A549 (cell line): Measurements from ENCODE around the gene GPX5. TPM values are rescaled to one million over a fixed set of nuclear protein-coding genes. Genes with fewer than 3 reads are reported as not detected.

Source experiments
- ATAC-seq, 2 experiments: fragments of 200-7000 bp in 1 of 2; fragments of >200 bp in 1 of 2; cut with Nextera tagmentation in 1 of 2; cut with Tn5 transposase in 1 of 2; 3 replicates each; pipeline versions ENCODE4 v1.8.0 to v1.9.1; 2018 to 2020; ENCODE audit warnings: mild to moderate bottlenecking in 1 of 2, moderate library complexity in 1 of 2
- CTCF ChIA-PET: fragments of 300-600 bp; sonication (Branson Sonifier 250); formaldehyde crosslinking; extraction: SDS; loops from one replicate; lab custom pipeline; 2021; ENCODE audit warnings: antibody characterized with exemption, inconsistent platforms; lab: Yijun Ruan, JAX
- POLR2A ChIA-PET: fragments of 350-600 bp; formaldehyde crosslinking; extraction: SDS; loops from one replicate; lab custom pipeline; 2021; ENCODE audit warnings: antibody characterized with exemption, inconsistent platforms; lab: Yijun Ruan, JAX
- DNase-seq, 2 experiments: peaks; one replicate each; pipeline versions ENCODE4 v3.0.0 to v3.0.0-alpha.2; 2011 to 2016; ENCODE audit warnings: low read depth in 1 of 2, low spot score in 1 of 2
- FAIRE-seq: peaks from 2 replicates; lab custom pipeline; 2011; peaks lifted over from hg19 to GRCh38; lab: Jason Lieb, UNC
- H3K27ac ChIP-seq, 2 experiments: fragments of >200 bp; sonication (Bioruptor Twin); formaldehyde crosslinking; 3 replicates each; pipeline ENCODE4 v1.5.1; 2016 to 2017
- H3K4me1 ChIP-seq: fragments of >200 bp; sonication (Bioruptor Twin); formaldehyde crosslinking; 3 replicates; pipeline ENCODE4 v1.6.1; 2016
- H3K4me2 ChIP-seq: fragments of >200 bp; sonication (Bioruptor Twin); formaldehyde crosslinking; 3 replicates; pipeline ENCODE4 v1.6.1; 2016
- H3K4me3 ChIP-seq: fragments of >200 bp; sonication (Bioruptor Twin); formaldehyde crosslinking; 3 replicates; pipeline ENCODE4 v1.5.1; 2016
- H3K9me3 ChIP-seq: fragments of >200 bp; sonication (Bioruptor Twin); formaldehyde crosslinking; 3 replicates; pipeline ENCODE4 v1.6.1; 2016
- CTCF ChIP-seq: fragments of >200 bp; sonication (Bioruptor Twin); formaldehyde crosslinking; IDR thresholded peaks from 3 replicates; pipeline ENCODE4 v1.5.1; 2016
- E2F6 ChIP-seq: IDR thresholded peaks from 2 replicates; pipeline ENCODE4 v1.6.1; 2012; ENCODE audit warnings: low read depth, borderline replicate concordance
- FOXS1 ChIP-seq: fragments of 250-450 bp; sonication (Bioruptor Pico); IDR thresholded peaks from 2 replicates; pipeline ENCODE4 v1.5.0; 2020; ENCODE audit warnings: mild to moderate bottlenecking, moderate library complexity
- HEYL ChIP-seq: fragments of 250-450 bp; sonication (Bioruptor Pico); IDR thresholded peaks from 2 replicates; pipeline ENCODE4 v1.8.0; 2021; ENCODE audit warnings: mild to moderate bottlenecking, moderate library complexity
- HOXB13 ChIP-seq: fragments of 250-450 bp; sonication (Bioruptor Pico); IDR thresholded peaks from 2 replicates; pipeline ENCODE4 v1.5.0; 2020; ENCODE audit warnings: low read depth, mild to moderate bottlenecking, moderate library complexity
- JUN ChIP-seq, 2 experiments: fragments of >200 bp; sonication (Bioruptor Twin); formaldehyde crosslinking; IDR thresholded peaks; 2 replicates in 1 of 2; 3 replicates in 1 of 2; pipeline ENCODE4 v1.6.1; 2016 to 2017
- MAFK ChIP-seq: fragments of 450-650 bp; IDR thresholded peaks from 2 replicates; pipeline ENCODE4 v1.6.1; 2014; ENCODE audit not compliant: partially characterized antibody
- MAZ ChIP-seq: fragments of 150-350 bp; IDR thresholded peaks from 2 replicates; pipeline ENCODE4 v1.6.1; 2014; ENCODE audit warnings: antibody characterized with exemption, low read depth, low read length, borderline replicate concordance
- NPAS2 ChIP-seq: fragments of 250-450 bp; sonication (Bioruptor Pico); IDR thresholded peaks from 2 replicates; pipeline ENCODE4 v1.8.0; 2022; ENCODE audit warnings: mild to moderate bottlenecking, moderate library complexity, borderline replicate concordance
- PHF8 ChIP-seq: fragments of 200-600 bp; sonication (generic); IDR thresholded peaks from 2 replicates; pipeline ENCODE4 v1.6.1; 2016; ENCODE audit warnings: low read depth, mild to moderate bottlenecking, antibody characterized with exemption, moderate library complexity, borderline replicate concordance
- RCOR1 ChIP-seq: fragments of 150-350 bp; IDR thresholded peaks from 2 replicates; pipeline ENCODE4 v1.6.1; 2014; ENCODE audit warnings: antibody characterized with exemption, low read length, low read depth
- RFX5 ChIP-seq: fragments of 450-650 bp; IDR thresholded peaks from 2 replicates; pipeline ENCODE4 v1.7.1; 2014; ENCODE audit warnings: antibody characterized with exemption, mild to moderate bottlenecking, moderate library complexity
- RNF2 ChIP-seq: fragments of 200-600 bp; sonication (generic); IDR thresholded peaks from 2 replicates; pipeline ENCODE4 v1.6.1; 2016; ENCODE audit warnings: low read depth, mild to moderate bottlenecking, antibody characterized with exemption, moderate library complexity, borderline replicate concordance
- TFCP2L1 ChIP-seq: fragments of 250-450 bp; sonication (Bioruptor Pico); IDR thresholded peaks from 2 replicates; pipeline ENCODE4 v1.5.0; 2021; ENCODE audit warnings: mild to moderate bottlenecking
- ZFP36 ChIP-seq: fragments of 450-650 bp; IDR thresholded peaks from 2 replicates; pipeline ENCODE4 v1.6.1; 2014; ENCODE audit warnings: borderline replicate concordance; ENCODE audit not compliant: partially characterized antibody
- WGBS: methylation state at CpG from one replicate; pipeline ENCODE4 v1.1.6; 2017; ENCODE audit errors: missing lambda C conversion rate; 5-methylcytosine and 5-hydroxymethylcytosine counted together
- polyA plus RNA-seq, 4 experiments: library from polyadenylated mRNA; depleted of rRNA in 3 of 4; stranded (reverse); fragments of >200 nt; fragmentation: RNase III in 1 of 4; extraction: RNeasy Plus Mini Kit Qiagen cat#74134 plus additional on column Dnase treatment in 1 of 4; gene quantifications; 2 replicates in 3 of 4; 3 replicates in 1 of 4; pipeline ENCODE4 v1.2.3, GENCODE V29; 2011 to 2017
- TF ChIP-seq, protein P1 (sequence below): fragments of 200-600 bp; sonication (generic); IDR thresholded peaks from 2 replicates; pipeline ENCODE4 v1.6.1; 2016; ENCODE audit warnings: antibody characterized with exemption, mild to moderate bottlenecking, moderate library complexity

Gene GPX5
- polyA plus RNA-seq, 2 of the 4 experiments (the other 2 are of a cell fraction): not detected

DNA sequence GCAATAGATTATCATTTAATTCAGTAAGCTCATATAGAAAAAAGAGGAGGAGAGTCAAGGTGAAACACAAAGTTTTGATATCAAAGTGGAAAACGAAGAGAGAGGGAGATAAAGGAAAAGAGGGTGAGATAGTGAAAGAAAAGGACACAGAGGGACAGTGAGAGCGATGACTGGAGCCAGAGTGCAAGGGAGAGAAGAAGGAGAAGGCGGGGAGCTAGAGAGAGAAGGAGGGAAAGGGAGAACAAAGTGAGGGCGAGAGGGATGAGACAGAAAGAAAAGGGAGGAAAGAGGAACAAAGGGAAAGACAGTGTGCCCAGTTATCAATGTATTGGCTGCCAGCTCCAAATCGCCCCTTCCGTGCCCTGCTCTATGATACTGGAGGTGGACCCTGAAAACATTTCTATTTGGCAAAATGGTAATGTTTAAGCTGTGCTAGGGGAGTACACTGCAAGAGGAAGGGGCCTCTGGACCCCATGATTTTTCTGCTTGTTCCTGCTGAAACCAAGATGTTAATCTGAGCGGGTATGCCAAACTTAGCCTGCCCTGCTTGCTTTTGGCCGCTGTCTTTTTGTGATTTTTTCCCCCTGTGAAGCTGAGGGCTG is 27.8 kb downstream of the GPX5 start:
- no peak for FAIRE-seq
- Histone ChIP-seq H3K4me1 (no peaks in the 10 kb centered on the region), H3K4me3 (no peak overlapping the region), H3K9me3 (no peaks in the 10 kb centered on the region), H3K27ac (no peak overlapping the region), H3K4me2 (no peak overlapping the region)
- POLR2A ChIA-PET: no interaction called here
- 37% methylated on average over 8 of the region's 8 CpGs for WGBS
- ATAC-seq: no peak
- no peak for TF ChIP-seq MAZ
- TF ChIP-seq PHF8: no peak
- no peak for TF ChIP-seq CTCF
- no peak for TF ChIP-seq RNF2
- no peak for TF ChIP-seq JUN (IDR thresholded peaks at IDR 0.05)
- no peak for TF ChIP-seq TFCP2L1
- TF ChIP-seq ZFP36: no peak
- no peak for TF ChIP-seq FOXS1 (CRISPR knock-in tag)
- no peak for TF ChIP-seq RCOR1
- TF ChIP-seq HEYL (CRISPR knock-in tag): no peak
- no peak for TF ChIP-seq MAFK
- TF ChIP-seq HOXB13 (CRISPR knock-in tag): no peak
- no peak for TF ChIP-seq RFX5
- TF ChIP-seq, protein P1, sequence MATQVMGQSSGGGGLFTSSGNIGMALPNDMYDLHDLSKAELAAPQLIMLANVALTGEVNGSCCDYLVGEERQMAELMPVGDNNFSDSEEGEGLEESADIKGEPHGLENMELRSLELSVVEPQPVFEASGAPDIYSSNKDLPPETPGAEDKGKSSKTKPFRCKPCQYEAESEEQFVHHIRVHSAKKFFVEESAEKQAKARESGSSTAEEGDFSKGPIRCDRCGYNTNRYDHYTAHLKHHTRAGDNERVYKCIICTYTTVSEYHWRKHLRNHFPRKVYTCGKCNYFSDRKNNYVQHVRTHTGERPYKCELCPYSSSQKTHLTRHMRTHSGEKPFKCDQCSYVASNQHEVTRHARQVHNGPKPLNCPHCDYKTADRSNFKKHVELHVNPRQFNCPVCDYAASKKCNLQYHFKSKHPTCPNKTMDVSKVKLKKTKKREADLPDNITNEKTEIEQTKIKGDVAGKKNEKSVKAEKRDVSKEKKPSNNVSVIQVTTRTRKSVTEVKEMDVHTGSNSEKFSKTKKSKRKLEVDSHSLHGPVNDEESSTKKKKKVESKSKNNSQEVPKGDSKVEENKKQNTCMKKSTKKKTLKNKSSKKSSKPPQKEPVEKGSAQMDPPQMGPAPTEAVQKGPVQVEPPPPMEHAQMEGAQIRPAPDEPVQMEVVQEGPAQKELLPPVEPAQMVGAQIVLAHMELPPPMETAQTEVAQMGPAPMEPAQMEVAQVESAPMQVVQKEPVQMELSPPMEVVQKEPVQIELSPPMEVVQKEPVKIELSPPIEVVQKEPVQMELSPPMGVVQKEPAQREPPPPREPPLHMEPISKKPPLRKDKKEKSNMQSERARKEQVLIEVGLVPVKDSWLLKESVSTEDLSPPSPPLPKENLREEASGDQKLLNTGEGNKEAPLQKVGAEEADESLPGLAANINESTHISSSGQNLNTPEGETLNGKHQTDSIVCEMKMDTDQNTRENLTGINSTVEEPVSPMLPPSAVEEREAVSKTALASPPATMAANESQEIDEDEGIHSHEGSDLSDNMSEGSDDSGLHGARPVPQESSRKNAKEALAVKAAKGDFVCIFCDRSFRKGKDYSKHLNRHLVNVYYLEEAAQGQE: no peak
- CTCF ChIA-PET: interaction anchor here (1.6 kb wide), 1 partner anchor 8 kb away, joined by 3 read pairs; no protein-coding TSS in a partner anchor
- no peak for DNase-seq

- no peak overlapping the region for H3K4me3 ChIP-seq
- FAIRE-seq: no peak
- ATAC-seq: no peak
Observed at GRCh38 chr6:28553986-28554881, 28.6 kb downstream of the GPX5 start.

More at GRCh38 chr6:28553986-28554881, 28.6 kb downstream of the GPX5 start:
- Histone ChIP-seq H3K27ac (no peak overlapping the region), H3K9me3 (no peaks in the 10 kb centered on the region), H3K4me1 (no peaks in the 10 kb centered on the region), H3K4me2 (no peak overlapping the region)
- CTCF ChIA-PET: interaction anchor here (1.6 kb wide), 1 partner anchor 8 kb away, joined by 3 read pairs; no protein-coding TSS in a partner anchor
- TF ChIP-seq RNF2: no peak
- no peak for TF ChIP-seq NPAS2 (CRISPR knock-in tag)
- TF ChIP-seq E2F6: no peak
- WGBS: 74% methylated on average over 25 of the region's 25 CpGs
- no peak for DNase-seq
- POLR2A ChIA-PET: no interaction called here
